Measurements from ENCODE around the gene METTL13. TPM values are rescaled to one million over a fixed set of nuclear protein-coding genes. Genes with fewer than 3 reads are reported as not detected.

Gene METTL13
- total RNA-seq, 2 experiments from 2014 or later, result 38.5 to 44.5 TPM

DNA sequence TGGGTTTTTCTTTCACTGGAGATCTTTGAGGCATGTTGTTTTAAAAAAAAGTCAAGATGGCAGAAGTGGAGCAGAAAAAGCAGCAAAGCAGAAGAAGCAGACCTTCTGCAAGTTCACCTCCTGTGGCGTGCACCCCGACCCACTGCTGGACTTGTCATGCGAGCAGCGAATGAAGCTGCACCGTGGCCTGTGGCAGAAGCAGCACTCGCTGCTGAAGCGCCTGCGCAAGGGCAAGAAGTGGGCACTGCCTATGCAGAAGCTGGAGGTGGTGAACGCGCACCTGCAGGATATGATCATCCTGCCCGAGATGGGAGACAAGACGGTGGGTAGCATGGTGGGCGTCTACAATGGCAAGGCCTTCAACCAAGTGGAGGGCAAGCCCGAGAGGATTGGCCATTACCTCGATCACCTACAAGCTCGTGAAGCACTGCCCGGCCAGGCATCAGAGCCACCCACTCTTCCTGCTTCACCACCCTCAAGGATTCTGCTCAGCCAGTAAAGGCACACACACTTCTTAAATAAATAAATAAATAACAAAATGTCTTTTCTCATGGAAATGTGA is 22.1 kb downstream of the METTL13 start:
- Mint-ChIP-seq H3K27me3 (ENCODE audit: low read depth) (no peaks in the 10 kb centered on the region), H3K4me3 (no peak overlapping the region), H3K9me3 (ENCODE audit: insufficient read depth) (no peaks in the 10 kb centered on the region), H3K36me3 (ENCODE audit: low read depth) (peaks cover under 1% of the 10 kb centered on the region), H3K4me1 (ENCODE audit: low read depth) (peaks cover 7% of the 10 kb centered on the region), H3K27ac (no peak overlapping the region)
- DNase-seq (no peak), ATAC-seq (no peak)
- ChIA-PET CTCF (interaction anchor here (1.0 to 6.8 kb wide), 4 partner anchors 13 to 199 kb away, joined by 4 to 142 read pairs (median 18); no protein-coding TSS in a partner anchor), POLR2A (no interaction called here)

DNA sequence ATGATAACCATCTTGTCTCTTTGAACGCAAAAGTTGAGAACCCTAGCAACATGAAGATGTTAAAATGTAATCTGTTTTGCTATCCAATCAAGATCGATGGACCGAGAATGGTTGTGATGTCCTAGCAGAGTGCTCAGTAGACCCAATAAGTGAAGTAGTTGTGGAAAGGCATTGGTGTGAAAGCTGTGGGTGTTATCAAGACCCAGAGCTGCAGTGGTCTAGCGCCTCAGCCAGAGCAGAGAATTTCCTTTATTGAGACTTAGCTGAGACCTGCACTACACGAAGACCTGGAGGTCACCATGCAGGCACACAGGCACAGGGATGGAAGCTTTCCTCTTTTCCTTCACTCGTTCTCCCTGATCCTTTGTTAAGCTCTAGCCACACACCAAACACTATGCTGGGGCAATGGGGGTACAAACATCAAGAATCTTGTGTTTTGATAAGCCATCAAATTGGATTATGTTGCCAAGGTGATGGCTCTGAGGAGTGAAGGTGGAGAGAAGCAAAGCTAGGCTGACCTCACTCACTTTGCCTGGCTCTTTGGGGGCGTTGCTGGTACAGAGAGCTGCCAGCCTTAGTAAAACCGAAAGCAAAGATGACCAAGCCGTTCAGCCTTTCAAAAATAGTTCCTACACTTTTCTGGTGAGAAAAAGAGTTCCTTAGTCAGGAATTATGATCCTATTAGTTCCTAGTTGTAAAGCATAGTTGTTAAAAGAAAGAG is 24.1 kb downstream of the METTL13 start:
- ATAC-seq (peak; percentile 75), DNase-seq (no peak)
- Mint-ChIP-seq H3K27me3 (ENCODE audit: low read depth) (no peaks in the 10 kb centered on the region), H3K4me1 (ENCODE audit: low read depth) (peaks cover 7% of the 10 kb centered on the region), H3K4me3 (no peak overlapping the region), H3K36me3 (ENCODE audit: low read depth) (no peaks in the 10 kb centered on the region), H3K9me3 (ENCODE audit: insufficient read depth) (no peaks in the 10 kb centered on the region), H3K27ac (no peak overlapping the region)
- POLR2A ChIA-PET, result interaction anchor here (0.6 kb wide), 1 partner anchor 119 kb away, joined by 3 read pairs; no protein-coding TSS in a partner anchor
- CTCF ChIA-PET, result interaction anchor here (4.0 to 6.8 kb wide), 2 partner anchors 11 to 181 kb away, joined by 14 to 142 read pairs; no protein-coding TSS in a partner anchor

DNA sequence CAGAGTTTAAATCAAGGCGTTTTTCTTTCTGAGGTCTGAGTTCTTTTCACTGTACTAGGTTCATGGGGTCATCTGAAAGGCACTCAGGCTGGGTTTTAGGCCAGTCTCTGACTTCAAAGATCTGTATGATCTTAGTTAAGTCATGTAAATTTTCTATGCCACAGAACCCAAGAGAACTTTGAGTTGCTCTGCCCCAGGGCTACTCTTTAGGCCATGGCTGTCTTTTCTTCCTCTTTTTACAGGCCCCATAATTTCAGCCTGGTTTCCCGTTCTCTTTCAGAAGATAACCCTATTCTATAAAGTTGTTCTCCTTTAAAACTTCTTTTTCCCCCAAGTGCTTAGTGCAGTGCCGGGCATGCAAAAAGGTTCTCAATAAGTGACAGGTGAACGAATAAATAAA is 26.1 kb downstream of the METTL13 start:
- ATAC-seq (no peak), DNase-seq (no peak)
- CTCF ChIA-PET, result interaction anchor here (1.1 to 4.0 kb wide), 2 partner anchors 9 to 163 kb away, joined by 3 to 14 read pairs; no protein-coding TSS in a partner anchor
- no peaks in the 10 kb centered on the region for H3K9me3 Mint-ChIP-seq (ENCODE audit: insufficient read depth)
- POLR2A ChIA-PET, result no interaction called here
- H3K4me1 Mint-ChIP-seq (ENCODE audit: low read depth), result peaks cover 7% of the 10 kb centered on the region
- no peaks in the 10 kb centered on the region for H3K27me3 Mint-ChIP-seq (ENCODE audit: low read depth)
- H3K27ac Mint-ChIP-seq, result no peak overlapping the region
- H3K36me3 Mint-ChIP-seq (ENCODE audit: low read depth), result no peaks in the 10 kb centered on the region
- no peak overlapping the region for H3K4me3 Mint-ChIP-seq

DNA sequence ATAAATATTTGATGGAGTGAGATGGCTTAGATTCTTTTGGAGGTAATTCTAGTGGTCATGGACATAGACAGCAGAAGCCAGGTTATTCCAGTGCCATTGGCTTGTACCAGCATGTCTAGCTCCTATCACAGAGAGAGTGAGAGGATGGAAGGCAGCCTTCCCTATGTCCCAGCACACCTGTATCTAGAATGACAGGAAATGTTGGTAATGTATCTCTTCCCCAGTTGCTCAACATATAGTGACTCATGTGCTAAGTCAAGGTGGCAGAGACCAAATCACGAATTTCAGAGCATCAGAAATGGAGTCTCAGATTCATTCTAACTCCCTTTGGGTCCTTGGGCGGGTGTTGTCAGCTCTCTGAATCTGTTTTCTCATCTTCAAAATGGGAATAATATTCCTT is 28.4 kb downstream of the METTL13 start:
- ChIA-PET CTCF (interaction anchor here (3.6 kb wide), 1 partner anchor 9 kb away, joined by 33 read pairs; no protein-coding TSS in a partner anchor), POLR2A (no interaction called here)
- Mint-ChIP-seq H3K27me3 (ENCODE audit: low read depth) (no peaks in the 10 kb centered on the region), H3K36me3 (ENCODE audit: low read depth) (no peaks in the 10 kb centered on the region), H3K4me1 (ENCODE audit: low read depth) (peaks cover 11% of the 10 kb centered on the region), H3K27ac (no peak overlapping the region), H3K4me3 (no peak overlapping the region), H3K9me3 (ENCODE audit: insufficient read depth) (no peaks in the 10 kb centered on the region)
- ATAC-seq (no peak), DNase-seq (no peak)

DNA sequence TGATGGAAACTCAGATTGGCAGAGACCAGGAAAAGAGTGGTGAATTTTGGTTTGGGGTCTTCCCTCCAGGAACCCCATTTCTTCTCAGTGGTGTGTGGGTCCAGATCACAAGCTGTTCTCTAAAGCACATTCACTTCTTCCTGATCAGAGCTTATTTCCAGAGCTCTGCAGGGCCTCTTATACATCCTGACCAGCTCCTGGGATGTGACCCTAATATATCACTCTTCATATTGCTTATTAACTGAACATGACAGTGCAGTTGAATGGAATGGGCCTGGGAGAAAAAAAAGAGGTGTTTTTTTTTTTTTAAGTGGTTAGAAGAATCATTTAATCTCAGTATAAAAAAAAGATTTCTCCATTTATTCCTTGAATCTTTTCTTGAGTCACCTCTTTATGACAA is 30.2 kb downstream of the METTL13 start:
- ATAC-seq (no peak), DNase-seq (no peak)
- peaks cover 6% of the 10 kb centered on the region for H3K4me1 Mint-ChIP-seq (ENCODE audit: low read depth)
- ChIA-PET POLR2A (no interaction called here), CTCF (interaction anchor here (3.6 kb wide), 1 partner anchor 11 kb away, joined by 33 read pairs; no protein-coding TSS in a partner anchor)
- no peak overlapping the region for H3K27ac Mint-ChIP-seq
- no peaks in the 10 kb centered on the region for H3K9me3 Mint-ChIP-seq (ENCODE audit: insufficient read depth)
- H3K36me3 Mint-ChIP-seq (ENCODE audit: low read depth), result no peaks in the 10 kb centered on the region
- H3K4me3 Mint-ChIP-seq, result no peak overlapping the region
- no peaks in the 10 kb centered on the region for H3K27me3 Mint-ChIP-seq (ENCODE audit: low read depth)

DNA sequence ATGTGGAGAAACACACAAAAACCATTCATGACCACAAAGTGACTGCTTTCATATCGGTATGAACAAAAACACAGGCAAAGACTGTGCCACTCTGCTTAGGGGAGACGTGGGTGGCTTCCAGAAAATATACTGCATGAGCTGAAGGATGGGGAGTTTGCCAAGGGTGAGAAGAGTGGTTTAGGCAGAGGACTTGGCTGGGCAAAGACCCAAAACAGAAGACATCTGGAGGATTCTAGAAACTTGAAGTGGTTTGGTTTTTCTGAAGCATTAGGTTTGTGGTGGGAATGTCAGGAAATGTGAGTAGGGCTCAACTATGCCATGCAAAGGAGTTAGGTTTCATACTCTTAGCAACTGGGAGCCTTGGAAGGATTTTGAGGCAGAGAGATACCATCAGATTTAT is 33.2 kb downstream of the METTL13 start:
- ATAC-seq (no peak), DNase-seq (no peak)
- H3K4me1 Mint-ChIP-seq (ENCODE audit: low read depth), result peaks cover 17% of the 10 kb centered on the region
- ChIA-PET CTCF (no interaction called here), POLR2A (interaction anchor here (0.8 to 1.2 kb wide), 2 partner anchors 14 to 90 kb away, joined by 3 read pairs; no protein-coding TSS in a partner anchor)
- H3K36me3 Mint-ChIP-seq (ENCODE audit: low read depth), result no peaks in the 10 kb centered on the region
- H3K27me3 Mint-ChIP-seq (ENCODE audit: low read depth), result no peaks in the 10 kb centered on the region
- H3K27ac Mint-ChIP-seq, result no peak overlapping the region
- H3K9me3 Mint-ChIP-seq (ENCODE audit: insufficient read depth), result no peaks in the 10 kb centered on the region
- no peak overlapping the region for H3K4me3 Mint-ChIP-seq

DNA sequence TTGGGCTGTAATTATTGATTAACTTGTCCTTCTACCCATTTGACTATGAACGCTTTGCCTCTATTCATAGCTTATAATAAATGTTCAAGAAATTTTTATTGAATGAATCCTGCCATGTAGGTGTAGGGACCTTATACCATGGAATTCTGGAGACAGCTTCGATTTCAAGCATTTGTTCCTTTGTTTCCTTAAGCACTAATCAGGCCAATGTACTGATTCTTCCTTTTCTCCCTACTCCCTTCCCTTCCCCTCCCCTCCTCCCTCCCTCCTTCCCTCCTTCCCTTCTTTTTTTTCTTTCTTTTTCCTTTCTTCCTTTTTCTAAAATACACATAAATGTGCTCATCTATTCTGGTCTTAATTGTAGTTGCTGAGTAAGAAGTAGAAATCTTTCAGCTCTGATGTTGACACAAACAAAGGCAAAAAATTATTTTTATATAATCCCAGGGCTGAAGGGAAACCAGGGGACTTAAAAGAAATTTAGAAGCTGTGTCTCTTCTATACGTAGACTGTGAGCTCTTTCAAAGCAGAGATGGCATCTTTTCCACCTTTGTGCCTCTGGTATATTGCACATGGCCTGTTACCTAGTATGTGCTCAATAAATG is 34.9 kb downstream of the METTL13 start:
- H3K27ac Mint-ChIP-seq, result no peak overlapping the region

DNA sequence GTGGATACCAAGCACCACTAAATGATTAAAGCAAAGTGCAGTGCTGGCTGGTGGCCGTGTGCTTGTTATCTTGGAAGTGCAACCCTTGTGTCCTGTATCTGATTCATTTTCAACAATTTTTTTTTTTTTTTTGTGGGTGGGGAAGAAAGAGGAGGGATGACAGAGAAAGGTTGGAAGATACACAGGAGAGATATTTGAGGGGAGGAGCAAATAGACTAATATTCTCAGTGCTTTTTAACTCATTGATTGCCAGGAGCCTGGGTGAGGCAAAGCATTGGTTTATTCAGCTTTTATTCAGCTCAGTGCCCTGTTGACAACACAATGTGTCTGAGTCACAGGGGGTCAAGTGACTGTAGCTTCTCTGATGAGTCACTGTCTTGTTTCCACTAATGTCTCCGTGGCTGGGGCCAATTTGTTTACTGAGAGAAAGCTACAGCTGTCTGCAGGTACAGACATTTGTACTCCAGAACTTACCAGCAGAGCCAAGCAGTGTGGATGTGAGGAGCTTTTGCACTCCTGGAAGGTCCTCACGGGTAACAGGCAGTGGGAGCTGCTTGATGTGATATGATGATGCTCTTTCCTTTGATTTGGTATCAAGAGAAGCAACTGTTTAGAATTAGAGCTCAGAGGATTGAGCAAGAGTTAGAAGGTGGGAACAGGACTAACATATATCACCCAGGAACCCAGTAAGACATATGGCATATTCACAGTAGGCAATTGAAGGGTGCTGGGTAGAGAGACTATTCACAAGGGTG is 36.2 kb downstream of the METTL13 start:
- Mint-ChIP-seq H3K36me3 (ENCODE audit: low read depth) (no peaks in the 10 kb centered on the region), H3K27me3 (ENCODE audit: low read depth) (no peaks in the 10 kb centered on the region), H3K4me3 (no peak overlapping the region), H3K9me3 (ENCODE audit: insufficient read depth) (no peaks in the 10 kb centered on the region), H3K27ac (no peak overlapping the region), H3K4me1 (ENCODE audit: low read depth) (peaks cover 17% of the 10 kb centered on the region)
- POLR2A ChIA-PET, result no interaction called here
- peak; percentile 42 for ATAC-seq
- DNase-seq, result peak; percentile 42
- CTCF ChIA-PET, result interaction anchor here (1.3 to 3.3 kb wide), 5 partner anchors 12 to 166 kb away, joined by 3 to 14 read pairs (median 6); no protein-coding TSS in a partner anchor

More for the DNA sequence above, 34.9 kb downstream of the METTL13 start:
- ChIA-PET POLR2A (no interaction called here), CTCF (interaction anchor here (1.8 to 3.3 kb wide), 2 partner anchors 11 to 15 kb away, joined by 13 to 14 read pairs; no protein-coding TSS in a partner anchor)
- DNase-seq (no peak), ATAC-seq (no peak)
- Mint-ChIP-seq H3K9me3 (ENCODE audit: insufficient read depth) (no peaks in the 10 kb centered on the region), H3K36me3 (ENCODE audit: low read depth) (no peaks in the 10 kb centered on the region), H3K4me3 (no peak overlapping the region), H3K4me1 (ENCODE audit: low read depth) (peaks cover 17% of the 10 kb centered on the region), H3K27me3 (ENCODE audit: low read depth) (no peaks in the 10 kb centered on the region)

DNA sequence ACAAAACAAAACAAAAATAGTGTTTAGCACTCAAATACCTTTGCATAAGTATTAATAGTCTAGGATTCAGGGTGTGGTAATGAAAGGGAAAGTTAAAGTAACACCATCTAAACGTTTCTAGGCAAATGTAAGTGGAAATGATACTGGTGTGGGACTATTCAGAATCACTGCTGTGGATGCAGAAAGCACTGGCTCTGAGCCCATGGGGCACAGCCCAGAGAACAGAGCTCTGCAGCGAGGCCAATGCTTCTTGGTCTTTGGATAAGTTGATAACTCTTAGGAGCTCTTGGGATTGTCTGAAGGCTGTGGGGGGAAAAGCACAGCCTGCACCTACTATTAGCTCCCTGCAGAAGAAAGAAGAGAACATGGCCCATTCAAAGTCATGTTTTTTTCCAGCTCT is 38.5 kb downstream of the METTL13 start:
- Mint-ChIP-seq H3K4me1 (ENCODE audit: low read depth) (peaks cover 13% of the 10 kb centered on the region), H3K27me3 (ENCODE audit: low read depth) (no peaks in the 10 kb centered on the region), H3K27ac (no peak overlapping the region), H3K36me3 (ENCODE audit: low read depth) (no peaks in the 10 kb centered on the region), H3K9me3 (ENCODE audit: insufficient read depth) (no peaks in the 10 kb centered on the region), H3K4me3 (no peak overlapping the region)
- DNase-seq, result no peak
- ChIA-PET CTCF (no interaction called here), POLR2A (no interaction called here)
- no peak for ATAC-seq

DNA sequence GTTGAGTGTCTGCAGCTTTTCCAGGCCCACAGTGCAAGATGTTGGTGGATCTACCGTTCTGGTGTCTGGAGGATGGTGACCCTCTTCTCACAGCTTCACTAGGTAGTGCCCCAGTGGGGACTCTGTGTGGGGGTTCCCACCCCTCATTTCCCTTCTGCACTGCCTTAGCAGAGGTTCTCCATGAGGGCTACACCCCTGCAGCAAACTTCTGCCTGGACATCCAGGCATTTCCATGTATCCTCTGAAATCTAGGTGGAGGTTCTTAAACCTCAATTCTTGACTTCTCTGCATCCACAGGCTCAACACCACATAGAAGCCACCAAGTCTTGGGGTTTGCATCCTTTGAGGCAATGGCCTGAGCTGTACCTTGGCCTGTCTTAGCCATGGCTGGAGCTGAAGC is 45.5 kb downstream of the METTL13 start:
- H3K27ac Mint-ChIP-seq, result no peak overlapping the region
- DNase-seq, result no peak
- H3K9me3 Mint-ChIP-seq (ENCODE audit: insufficient read depth), result peaks cover 19% of the 10 kb centered on the region
- H3K36me3 Mint-ChIP-seq (ENCODE audit: low read depth), result peaks cover 6% of the 10 kb centered on the region
- ATAC-seq, result no peak
- H3K27me3 Mint-ChIP-seq (ENCODE audit: low read depth), result no peaks in the 10 kb centered on the region
- no peaks in the 10 kb centered on the region for H3K4me1 Mint-ChIP-seq (ENCODE audit: low read depth)
- ChIA-PET POLR2A (no interaction called here), CTCF (no interaction called here)
- H3K4me3 Mint-ChIP-seq, result no peak overlapping the region

DNA sequence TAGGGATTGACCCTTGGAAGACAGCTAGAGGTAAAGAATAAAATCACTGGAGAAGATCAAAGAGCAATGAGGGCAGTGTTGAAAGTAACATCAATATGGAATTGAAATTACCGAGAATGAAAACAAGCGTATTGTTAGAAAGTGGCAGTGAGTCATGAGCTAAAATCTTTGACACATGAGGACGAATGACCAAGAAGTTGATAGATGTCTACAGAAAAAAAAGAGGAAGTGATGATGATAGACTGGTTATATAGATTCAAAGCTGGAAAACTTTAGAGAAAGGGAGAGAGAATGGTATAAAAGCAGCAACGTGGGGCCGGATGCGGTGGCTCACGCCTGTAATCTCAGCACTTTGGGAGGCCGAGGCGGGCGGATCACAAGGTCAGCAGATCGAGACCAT is 47.3 kb downstream of the METTL13 start:
- no peaks in the 10 kb centered on the region for H3K27me3 Mint-ChIP-seq (ENCODE audit: low read depth)
- H3K36me3 Mint-ChIP-seq (ENCODE audit: low read depth), result peaks cover 6% of the 10 kb centered on the region
- peaks cover 19% of the 10 kb centered on the region for H3K9me3 Mint-ChIP-seq (ENCODE audit: insufficient read depth)
- DNase-seq (no peak), ATAC-seq (no peak)
- H3K4me1 Mint-ChIP-seq (ENCODE audit: low read depth), result no peaks in the 10 kb centered on the region
- ChIA-PET POLR2A (interaction anchor here (0.7 kb wide), 1 partner anchor 20 kb away, joined by 3 read pairs; no protein-coding TSS in a partner anchor), CTCF (interaction anchor here (0.6 to 1.4 kb wide), 2 partner anchors 26 to 27 kb away, joined by 3 read pairs; no protein-coding TSS in a partner anchor)
- H3K4me3 Mint-ChIP-seq, result no peak overlapping the region
- no peak overlapping the region for H3K27ac Mint-ChIP-seq
